NCI-H460 (cell line): ENCODE results near the gene MAP3K20. TPM values are rescaled to one million over a fixed set of nuclear protein-coding genes. Genes with fewer than 3 reads are reported as not detected.
"Not testable (repeated sequence)": the region's sequence is repeated elsewhere in the genome, so short reads cannot be mapped to it uniquely, and the experiment has no call there.

Experiments
- DNase-seq: peaks from one replicate; pipeline ENCODE4 v3.0.0-alpha.2; 2016; ENCODE audit warnings: low read depth; ENCODE audit errors: extremely low read depth
- total RNA-seq: library from RNA; depleted of rRNA; stranded (reverse); fragments of >200 nt; shearing (Covaris generic); gene quantifications from 2 replicates; pipeline ENCODE4 v1.2.3, GENCODE V29; 2014

Gene MAP3K20
- total RNA-seq, 1 experiment from 2014 or later: 54.6 TPM

- DNase-seq: no peak
Measured at GRCh38 chr2:173299764-173300163, 224.1 kb downstream of the MAP3K20 start.

- no peak for DNase-seq
Measured at GRCh38 chr2:173300458-173300857, 224.8 kb downstream of the MAP3K20 start.

GRCh38 chr2:173301549-173301948 is 225.9 kb downstream of the MAP3K20 start:
- not testable (repeated sequence) for DNase-seq

GRCh38 chr2:173305303-173305702 is 229.7 kb downstream of the MAP3K20 start:
- no peak for DNase-seq

GRCh38 chr2:173307293-173307692 is 231.6 kb downstream of the MAP3K20 start:
- no peak for DNase-seq

GRCh38 chr2:173309370-173309769 is 233.7 kb downstream of the MAP3K20 start:
- DNase-seq: not testable (repeated sequence)

- DNase-seq: no peak
Measured at GRCh38 chr2:173311844-173312606, 236.4 kb downstream of the MAP3K20 start.
